Measurements from ENCODE around the gene C22orf31.

The C22orf31 gene

DNA sequence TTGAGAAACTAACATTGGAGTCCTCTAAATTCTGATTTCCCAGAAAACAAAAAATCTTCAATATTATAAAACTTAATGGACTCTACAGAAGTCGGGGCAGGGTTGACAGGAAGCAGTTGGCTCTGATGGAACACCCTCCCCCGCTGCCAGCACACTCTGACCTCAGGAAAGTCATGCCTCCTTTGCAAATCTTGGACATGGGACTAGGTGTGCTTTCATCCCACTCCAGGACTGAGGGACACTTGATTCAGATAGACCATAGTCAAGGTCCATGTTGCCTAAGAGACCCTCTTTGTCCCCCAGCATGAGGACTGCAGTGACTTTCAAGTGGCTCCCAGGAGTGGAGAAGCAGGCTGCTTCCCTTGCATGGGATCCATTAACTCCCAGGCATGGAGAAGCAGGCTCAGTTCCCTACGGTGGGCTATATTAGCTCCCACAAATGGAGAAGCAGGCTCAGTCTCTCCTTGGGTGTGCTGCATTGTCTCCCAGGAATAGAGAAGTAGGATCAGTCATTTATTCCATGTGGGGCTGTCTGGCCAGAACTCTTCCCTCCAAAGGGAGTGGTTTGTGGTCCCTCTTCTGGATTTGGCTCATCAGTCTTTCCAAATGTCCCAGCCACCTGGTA, 38.3 kb downstream of the C22orf31 start:
- DNase-seq: no peak

DNA sequence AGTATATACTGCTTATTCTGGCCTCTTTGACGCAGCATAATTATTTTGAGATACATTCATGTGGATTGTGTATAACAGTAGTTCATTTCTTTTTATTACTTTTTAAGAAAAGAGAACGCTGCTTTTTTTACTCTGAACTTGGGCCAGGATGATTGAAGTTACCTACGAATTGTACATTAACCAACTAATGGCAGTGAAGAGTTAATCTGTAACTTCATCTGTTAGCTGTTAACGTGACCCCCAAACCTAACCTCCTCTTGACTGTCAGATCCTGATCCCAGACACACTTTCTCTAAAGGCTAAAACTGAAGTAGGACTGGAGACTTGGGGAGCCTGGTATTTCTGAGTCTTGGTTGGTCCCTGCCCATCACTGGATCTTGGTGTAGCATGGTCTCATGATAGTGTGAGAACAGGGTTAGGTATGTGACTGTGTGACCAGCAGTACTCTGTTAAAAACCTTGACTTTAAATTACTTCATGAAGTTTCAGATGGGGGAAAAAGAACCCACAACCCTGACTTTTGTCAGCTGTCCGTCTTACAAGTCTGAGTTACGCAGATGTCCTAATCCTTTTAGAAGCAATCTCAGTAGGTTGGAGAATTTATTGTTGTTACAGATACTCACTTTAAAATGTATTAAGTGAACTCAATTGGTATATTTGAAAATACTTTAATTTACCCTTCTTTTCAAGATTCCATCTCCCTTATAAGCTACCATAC, 39.4 kb downstream of the C22orf31 start:
- DNase-seq: no peak

DNA sequence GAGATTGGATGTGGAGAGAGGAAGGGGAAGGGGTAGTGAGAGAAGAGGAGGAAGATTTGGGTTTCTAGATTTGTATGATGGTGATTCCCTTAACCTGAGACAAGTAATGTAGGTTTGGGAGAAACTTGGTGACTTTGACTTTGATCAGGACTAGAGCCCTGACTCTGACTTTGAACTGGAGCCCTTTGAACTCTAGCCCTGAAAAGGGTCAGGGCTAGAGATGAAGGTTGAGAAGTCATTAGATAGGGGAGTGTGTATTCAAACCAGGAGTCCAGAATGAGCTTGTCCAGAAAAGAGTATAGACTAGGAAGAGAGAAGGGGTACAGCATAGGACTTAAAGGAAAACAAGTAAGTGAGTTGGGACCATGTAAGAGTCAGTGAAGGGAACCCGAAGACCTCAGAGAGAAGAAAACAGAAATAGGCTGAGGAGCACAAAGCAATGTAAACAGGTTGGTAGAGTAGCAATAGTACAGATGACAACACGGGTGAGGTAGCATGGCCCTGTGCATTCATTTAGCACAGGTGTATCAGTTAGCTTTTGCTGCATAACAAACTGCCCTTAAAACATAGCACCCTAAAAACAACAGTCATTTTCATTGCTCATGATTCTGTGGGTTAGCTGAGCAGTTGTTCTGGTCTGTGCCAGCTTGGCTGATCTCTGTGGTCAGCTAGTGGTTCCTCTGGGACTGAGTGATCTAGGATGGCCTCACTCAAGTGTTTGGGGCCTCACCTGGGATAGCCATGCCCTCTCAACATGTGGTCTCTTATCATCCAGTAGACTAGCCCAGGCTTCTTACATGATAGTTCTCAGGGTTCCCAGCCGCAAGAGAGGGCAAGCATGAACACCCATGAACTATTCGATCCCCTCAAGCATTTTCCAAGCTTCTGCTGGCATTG, 43.1 kb downstream of the C22orf31 start:
- DNase-seq: no peak

DNA sequence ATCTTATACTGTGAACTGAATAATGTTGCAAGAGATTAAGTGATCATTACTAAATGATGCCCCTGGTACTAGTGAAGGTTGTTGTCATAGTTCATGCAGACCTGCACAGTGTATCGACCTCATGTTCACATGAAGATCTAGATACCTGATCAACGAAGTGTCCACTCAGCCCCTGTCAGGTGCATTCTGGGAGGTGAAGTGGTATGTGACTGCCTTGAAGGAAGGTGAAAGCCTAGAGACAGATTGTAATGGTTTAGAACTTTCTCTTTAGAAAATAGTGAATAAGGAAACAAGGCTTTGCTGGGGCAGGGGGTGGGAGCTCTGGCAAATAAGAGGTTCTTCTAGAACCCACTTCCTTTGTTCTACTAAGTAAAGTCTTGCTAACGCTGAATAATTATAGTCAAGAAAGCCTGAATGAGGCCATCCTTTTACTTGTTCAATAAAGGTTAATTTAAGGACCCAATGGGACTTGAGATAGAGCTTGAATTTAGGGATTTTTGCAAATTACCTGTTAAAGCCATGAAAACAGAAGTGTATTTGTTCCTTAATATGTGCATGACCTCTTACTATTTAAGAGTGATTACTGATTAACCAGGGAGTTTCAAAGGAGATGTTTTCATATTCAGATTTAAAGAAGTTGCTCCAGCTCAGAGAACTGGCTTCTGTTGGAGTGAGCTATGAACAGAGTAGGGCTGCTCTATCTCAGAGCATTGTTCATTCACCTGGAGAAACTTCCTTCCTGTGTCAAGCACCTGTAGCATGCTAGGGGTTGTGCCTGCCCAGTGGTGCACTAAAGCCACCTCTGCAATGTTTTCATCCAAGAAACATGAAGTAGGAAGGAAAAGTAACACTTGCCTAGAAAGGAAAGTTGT, 45.3 kb downstream of the C22orf31 start:
- no peak for DNase-seq

DNA sequence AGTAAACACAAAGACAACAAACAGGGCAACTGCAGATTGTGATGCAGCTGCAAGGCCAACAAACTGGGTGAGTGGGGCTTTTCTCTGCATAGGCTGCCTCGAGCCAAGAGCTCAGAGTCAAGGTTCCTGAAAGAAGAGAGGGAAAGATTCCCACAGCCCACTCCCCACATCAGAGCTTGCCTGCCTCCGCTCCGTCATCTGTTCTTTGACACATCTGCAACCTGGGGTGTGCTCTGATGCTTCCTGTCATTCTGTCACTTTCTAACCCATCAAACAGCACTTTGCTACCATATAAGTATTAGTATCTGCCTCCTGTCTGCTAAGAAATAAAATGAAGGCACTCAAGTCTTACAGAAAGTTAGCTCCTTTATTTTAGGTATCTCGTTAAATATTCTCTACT, 46.9 kb downstream of the C22orf31 start:
- DNase-seq: no peak

DNA sequence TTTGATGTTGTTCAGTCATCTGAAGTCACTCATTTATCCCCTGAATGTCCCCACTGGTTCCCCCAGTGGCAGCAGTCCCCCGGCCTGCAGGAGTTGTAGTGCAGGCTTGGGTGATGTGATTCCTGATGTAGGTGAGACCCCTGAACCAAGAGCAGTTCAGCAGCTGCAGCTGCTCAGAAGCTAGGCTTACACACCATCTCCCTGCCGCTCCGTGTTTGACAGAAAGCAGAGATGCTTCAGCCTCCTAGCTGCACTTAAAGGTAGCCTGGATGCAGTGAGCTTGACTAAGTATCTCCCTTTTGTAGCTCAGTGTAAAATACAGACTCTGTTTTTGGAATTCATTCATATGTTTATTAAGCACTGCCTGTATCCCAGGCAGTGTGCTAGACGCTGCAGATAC, 47.3 kb downstream of the C22orf31 start:
- DNase-seq: no peak

DNA sequence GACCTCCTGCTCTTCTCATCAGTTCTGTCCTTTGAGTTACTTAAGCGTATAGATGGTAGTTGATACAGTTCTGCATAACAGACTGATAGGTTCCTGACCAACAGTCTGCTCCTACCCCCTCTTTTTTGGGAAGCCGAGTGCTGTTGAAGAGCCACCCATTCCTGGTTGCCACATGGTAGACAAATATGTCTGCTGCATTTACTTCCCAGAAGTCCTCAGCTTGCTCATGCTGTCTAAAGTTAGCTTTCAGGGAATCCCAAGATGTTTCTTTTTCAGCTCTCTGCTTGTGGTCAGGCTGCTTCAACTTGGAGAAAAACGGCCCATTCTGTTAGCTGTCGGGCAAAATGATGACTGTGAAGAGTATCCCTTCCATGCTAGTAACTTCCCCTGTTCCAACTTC, 48.7 kb downstream of the C22orf31 start:
- DNase-seq: no peak

DNA sequence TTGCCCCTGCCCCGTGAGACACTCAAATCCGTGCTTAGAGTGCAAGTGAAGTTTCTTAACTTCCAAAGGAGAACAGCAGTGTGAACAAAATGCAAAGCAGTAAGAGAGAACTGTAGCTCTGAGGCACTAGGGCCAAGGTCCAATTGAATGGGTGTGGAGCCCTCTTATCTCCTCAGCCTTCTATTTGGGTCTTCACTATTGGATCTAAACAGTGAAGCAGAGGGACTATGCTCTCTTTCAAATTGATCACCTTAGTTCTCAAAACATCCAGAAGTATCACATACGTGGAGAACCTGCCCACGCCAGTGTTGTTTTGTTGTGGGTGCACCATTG, 49.6 kb downstream of the C22orf31 start:
- no peak for DNase-seq

DNA sequence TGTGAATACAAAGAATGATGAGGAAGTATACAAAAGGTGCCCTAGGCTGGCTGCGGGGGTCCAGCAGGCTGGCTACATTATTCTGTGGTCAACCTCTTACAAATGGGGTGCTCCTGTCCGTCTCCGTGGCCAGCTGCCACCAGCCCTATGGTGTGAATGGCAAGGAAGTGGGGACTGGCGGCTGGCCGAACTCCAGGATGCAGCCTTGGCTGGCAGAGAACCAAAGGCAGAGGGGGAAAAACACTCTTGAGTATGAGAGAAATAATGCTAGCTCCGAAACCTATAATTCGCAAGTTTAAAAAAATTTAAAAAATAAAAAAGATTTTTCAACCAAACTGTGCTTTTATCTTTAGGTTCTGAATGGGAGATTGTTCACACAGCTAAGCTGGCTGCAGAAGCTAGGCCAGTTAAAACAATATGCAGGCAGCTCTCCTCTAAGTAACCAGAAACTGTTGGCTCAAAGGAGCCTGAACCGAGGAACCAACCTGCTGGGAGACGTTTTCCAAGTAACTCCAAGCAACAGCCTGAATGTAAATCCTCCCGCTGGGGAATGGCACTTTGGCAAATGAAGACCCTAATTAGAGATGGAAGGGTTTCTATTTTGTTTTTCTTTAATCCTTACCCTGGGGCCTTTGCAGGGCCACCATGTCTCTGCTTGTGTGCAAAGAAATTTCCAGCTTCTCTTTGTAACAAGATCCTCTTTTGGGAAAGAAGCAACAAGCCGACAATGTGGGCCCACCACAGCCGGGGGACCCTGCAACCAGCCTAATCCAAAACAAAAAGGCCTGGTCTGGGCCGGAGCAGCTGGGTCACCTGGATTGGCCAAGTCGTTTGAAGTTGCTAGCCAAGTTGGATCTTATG, 50.2 kb downstream of the C22orf31 start:
- DNase-seq: no peak

DNA sequence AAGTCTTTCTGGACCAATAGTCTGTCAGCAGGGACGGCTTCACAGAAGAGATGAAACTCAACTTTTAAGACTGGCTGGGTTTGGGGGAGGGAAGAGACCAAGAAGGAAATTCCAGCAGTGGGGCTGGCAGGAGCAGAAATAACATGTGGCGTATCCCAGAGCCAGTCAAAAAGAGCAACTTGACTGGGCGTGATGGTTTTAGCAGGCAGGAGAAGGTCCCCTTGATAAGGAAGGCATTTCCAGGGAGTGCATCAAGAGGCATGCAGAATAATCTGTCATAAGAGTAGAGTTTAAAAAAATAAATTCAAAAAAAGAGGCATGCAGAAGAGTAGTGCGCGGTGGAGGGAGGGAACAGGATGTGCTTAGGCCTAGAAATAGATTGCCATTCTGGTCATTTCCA, 52.5 kb downstream of the C22orf31 start:
- no peak for DNase-seq
